Muscle of back (tissue), 11 donors: ENCODE results near the gene RAD51. TPM values are rescaled to one million over a fixed set of nuclear protein-coding genes. Genes with fewer than 3 reads are reported as not detected.

ENCODE experiments used
- DNase-seq, 3 donors: peaks; one replicate each; pipeline versions ENCODE4 v3.0.0 to v3.0.0-alpha.2; 2013
- polyA plus RNA-seq, 10 donors: library from polyadenylated mRNA; unstranded; fragments of 120-200 nt; gene quantifications; one replicate each; pipeline ENCODE4 v1.2.1, GENCODE V29; 2013; ENCODE audit not compliant: insufficient read length in 10 of 10

The RAD51 gene
- polyA plus RNA-seq, 10 donors: 6.4 to 16.4 (median 8.8) TPM

DNA sequence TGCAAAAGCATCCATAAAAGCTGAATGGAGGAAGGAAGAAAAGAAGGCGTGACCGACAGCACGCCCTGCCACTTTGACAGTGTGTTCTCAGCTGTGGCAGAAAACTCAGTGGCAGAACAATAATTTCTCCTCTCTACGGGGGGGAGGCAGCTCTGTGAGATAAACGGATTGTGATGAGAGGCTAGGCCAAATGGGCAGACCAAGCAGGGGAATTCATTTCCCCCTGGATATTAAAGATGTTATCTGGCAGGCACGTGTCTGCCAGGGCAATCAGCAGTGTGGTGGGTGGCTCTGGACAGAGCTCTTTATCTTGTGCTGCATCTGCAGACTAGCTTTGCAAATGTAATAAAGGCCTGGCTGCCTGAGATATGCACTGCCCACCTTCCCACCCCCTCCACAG is 62.0 kb downstream of the RAD51 start:
- no peak for DNase-seq

DNA sequence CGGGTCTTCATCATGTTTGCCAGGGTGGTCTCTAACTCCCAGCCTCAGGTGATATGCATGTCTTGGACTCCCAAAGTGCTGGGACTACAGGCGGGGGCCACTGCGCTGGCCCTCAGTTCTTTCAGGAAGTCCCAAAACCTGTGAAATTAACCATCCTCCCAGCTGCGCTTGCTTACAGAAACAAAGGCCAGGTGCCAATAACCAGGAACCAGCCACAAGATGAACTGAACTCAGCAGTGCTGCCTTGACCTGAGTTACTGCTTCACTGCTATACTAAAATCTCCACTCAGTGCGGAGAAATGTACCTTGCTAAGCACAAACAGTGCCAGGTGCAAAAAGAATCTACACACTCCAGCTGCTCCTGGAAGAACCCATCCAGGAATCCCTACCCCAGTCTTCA is 65.0 kb downstream of the RAD51 start:
- no peak for DNase-seq

DNA sequence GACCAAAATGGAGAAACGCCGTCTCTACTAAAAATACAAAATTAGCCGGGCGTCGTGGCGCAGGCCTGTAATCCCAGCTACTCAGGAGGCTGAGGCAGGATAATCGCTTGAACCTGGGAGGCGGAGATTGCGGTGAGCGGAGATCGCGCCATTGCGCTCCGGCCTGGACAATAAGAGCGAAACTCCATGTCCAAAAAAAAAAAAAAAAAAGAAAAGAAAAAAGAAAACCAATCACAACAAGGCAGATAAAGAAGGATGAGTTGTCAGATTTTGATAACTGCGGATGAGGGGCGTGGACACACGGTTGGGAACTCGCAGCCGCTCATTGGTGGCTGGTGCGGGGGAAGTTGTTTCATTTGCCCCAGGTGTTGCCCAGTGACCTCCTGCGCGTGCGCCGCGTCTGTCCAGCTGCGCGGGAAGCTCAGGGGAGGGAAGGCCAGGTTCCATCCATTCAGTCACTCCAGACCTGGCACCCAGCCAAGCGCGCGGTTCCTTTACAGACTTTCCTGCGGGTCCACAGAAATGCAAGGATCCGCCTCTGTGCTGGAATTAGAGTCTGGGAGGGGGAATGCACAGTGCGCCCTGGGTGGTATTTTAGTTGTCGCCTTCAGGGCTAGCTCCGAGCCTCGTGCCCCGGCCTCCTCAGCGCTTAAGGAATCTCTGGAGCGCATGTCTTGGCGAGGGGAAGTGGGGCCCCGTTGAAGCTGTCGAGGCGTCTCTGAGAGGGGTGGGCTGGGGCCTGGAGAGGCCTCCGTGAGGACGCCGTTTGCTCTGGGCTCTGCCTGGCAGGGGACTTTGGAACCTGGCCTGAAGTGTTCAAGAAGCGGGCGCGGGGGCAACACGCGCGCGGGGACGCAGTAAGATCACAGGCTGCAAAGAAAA is 68.2 kb downstream of the RAD51 start:
- DNase-seq: peak; percentile 55 to 91 (median 73)

DNA sequence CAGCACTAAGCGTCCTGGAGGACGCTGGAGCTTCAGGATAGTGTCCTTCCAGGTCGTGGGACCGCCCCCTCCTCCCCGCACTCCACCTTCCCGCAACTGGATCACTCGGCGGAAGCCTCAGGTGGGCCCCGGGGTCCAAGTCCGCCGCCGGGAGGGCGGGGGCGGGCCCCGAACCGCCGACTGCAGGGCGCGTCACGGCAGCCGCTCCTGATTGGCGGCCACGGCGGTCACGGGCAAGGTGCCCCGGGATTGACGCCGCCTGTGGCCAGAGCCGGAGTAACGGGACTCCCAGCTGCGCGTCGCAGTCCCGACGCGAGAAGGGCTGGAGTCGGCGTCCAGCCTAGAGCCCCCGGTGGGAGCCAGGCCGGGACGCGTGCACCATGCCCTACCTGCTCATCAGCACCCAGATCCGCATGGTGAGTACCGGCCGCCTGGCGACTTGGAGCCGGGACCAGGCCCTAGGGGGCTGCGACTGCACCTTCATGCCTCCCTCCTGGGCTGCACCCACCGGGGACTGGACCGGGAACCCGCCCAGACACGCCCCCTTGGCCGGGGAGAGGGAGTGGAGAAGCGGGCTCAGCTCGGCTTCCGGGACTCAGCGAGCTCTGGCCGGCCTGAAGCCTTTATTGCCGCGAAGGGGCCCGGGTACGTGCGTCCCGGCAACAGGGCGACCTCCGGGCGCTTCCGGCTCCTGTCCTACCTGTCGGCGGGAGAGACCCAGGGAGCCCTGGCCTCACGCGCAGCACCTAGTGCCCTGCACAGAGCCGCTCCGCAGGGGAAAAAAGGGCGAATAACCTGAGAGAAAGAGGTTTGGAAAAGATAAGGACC is 69.0 kb downstream of the RAD51 start, which contains the start of gene GCHFR:
Gene GCHFR, plus strand, starts transcription at position 268 of the 828 bp plus-strand sequence. Its CDS starts 113 bp downstream, at position 381.
- DNase-seq: peak in 2 of 3 donors; percentile 69 to 92

DNA sequence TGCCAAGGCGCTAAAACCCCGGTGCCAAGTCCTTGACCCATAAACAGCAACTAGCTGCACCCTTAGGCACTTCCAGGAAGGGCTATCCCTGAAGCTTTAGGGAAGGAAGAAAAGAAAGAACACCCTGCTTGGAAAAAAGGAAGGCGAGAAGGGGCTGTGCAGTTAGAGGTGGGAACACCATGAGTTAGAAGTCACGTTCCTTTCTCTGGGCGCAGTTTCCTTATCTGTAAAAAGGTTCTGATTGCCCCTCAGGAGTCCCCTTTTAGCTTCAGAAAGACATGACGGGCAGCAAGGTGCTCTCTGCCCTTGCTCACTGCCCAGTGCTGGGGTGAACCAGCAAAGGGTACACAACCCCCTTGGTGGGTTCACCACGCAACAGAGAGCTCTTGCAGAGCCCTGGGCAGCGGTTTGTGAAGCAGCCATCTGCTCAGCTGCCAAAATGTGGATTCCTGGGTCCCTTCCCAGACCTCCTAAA is 69.7 kb downstream of the RAD51 start:
- DNase-seq: no peak

DNA sequence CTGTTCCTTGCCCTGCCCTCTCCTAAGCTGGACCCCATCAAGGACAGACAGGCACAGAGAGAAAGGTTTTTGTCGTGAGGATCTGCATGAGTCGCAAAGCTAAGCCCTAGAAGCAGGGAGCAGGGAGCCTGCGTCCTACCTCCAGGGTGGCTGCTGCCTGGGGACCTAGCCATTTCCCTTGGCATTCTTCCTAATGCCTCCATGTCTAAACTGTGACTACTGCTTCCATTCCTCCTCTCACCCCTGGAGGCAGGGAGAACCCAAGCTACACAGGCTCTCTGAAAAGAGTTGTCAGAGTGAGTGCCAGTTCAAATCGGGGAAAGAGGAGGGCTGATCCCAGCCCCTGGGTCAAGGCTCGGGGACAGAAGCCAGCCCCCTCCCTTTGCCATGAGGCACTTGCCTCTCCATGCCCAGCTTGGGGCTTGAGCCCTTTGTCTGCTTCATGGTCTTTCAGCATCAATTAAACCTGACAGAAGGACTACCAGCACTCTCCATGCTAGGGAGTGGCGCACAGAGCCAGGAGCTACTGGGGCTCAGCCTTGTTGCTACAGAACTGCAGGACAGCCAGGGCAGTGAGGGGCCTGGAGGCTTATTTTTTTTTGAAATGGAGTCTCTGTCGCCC is 71.3 kb downstream of the RAD51 start:
- no peak for DNase-seq

DNA sequence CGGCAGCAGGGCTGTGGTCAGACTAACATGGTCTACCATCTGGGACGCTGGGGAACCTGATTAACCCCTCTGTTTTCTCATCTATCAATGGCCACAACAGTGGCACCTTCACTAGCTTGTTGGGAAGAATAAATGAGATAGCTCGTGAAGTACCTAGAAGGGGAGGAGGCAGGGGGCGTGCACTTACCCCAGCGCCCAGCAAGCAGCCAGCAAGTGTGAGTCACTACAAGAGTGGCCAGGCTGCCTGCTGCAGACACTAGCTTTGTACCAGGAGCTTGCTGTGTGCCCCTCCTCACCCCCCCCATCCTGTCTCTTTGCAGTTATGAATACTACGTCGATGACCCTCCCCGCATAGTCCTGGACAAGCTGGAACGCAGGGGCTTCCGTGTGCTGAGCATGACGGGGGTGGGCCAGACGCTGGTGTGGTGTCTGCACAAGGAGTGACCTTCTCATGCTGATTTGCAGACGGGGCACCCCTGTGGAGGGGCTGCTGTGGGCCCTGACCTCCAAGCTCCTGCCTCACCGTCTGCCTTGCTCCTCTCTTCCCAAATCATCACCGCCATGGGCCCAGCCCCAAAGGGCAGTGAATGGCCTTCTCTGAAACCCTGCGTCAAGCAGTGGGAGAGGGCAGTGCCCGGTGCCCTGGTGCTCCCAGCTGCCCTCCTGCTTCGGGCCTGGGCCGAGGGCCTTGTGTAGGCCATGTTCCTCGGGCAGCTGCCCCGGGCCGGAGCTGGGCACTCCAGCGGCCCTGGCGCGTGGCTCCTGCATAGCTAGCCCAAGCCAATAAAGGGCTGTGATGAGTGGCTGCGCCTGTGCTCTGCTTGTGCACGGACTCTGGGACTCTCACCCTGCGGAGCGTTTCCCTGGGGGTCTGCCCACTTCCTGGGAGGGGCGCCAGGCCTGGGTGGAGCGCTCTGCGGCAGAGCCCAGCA is 72.2 kb downstream of the RAD51 start:
- DNase-seq: no peak

DNA sequence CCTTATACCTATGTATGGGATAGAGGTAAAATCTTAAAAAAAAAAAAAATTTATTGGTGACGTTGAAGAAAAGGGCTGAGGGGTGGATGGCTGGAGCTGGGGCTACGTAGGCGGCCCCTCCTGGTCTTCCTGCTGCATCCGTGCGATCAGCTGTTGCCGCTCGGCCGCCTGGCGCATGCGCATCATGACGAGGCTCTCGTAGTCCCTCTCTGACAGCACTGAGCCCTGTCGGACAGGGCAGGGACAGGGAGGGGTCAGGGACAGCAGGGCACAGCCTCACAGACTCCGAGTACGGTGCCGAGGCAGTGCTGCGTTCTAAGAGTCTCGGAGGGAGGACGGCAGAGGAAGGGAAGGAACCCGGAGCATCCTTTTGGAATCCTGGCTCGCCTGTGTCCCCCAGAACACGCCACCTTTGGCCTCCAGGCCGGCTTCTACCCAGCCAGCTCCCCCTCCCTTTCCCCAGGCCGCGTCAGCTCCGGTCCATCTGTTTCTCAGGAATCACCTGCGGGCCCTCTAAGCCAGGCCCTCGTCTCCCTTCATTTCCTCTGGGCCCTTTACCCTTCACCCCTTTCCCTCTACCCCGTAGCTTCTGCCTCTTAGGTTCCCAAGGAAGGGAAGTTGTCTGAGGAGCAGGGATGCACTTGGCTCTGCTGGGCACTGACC is 73.0 kb downstream of the RAD51 start:
- DNase-seq: no peak

DNA sequence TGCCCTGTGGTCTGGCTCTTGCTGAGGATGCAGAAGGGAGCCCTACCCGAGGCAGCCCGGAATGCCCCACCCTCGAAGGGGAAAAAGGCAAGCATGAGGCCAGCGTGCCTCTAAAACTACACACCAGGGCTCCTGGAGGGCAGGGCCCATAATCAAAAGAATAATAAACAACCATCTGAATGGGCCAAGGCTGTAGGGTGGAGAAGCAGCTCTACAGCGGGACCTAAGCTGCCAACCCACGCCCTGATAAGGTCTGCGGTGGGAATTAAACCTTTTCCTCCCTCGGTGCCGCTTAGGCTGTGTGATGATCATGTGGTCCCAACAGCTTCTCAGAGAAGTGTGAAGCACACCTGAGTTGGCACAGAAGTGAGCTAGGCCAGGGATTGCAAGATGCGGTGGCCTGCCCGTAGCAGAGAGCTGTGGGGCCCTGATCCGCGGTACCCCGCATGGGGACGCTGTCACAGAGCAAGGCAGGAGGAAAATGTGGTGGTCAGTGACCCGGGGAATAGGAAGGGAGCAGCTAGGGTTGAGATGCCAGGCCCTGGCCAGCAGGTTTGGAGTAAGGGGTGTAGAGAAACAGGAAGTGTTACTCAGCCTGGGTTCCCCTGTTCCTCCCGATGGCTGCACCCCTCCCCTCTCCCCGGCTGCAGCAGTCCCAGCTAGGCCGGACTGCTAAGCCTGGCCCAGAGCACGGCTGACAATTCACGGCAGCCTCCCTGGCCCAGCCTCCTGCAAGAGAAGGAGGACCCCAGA is 73.7 kb downstream of the RAD51 start:
- DNase-seq: no peak

DNA sequence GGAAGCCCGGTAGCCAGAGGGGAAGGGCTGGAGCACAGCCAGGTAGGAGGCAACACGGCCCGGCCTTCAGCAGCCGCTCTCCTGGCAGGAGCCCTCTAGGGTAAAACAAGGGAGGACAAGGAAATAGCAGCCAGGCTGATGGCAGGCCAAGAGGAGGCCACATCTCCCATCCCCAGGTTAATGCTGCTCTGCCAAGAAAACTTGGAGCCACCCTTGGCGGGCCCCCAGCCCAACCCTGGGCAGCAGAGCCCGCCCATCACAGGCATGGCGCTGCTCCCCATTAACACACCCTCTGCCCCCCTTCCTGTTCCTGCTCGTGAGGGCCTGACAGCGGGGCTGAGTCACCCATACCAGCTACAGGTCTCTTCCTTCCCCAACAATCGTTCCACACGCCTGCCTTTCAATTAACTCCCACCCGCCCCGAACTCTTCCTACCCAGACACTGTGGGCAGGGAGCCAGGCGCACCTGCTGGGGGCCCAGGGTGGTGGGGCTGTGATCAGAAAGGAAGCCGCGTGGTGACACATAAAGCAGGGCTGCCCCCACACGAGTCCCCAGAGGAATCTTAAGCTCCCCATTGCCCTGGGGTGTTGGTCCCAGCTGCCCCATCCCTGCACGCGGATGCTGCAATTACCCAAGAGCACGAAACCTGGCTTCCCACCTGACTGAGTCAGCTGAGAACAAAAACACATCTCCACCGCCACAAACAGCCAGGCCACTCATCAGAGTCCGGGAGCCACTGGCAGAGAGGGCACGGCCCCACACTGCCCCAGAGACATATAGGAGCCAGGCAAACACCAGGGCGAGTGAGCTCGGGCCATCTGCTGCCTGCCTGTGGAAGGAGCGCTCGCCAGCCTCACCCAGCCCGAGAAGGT is 74.5 kb downstream of the RAD51 start, which contains the start of gene C15orf62:
Gene C15orf62, plus strand, starts transcription at position 707 of the 873 bp plus-strand sequence. CDS start 516 bp downstream, outside the sequence.
- DNase-seq: peak in 1 of 3 donors; percentile 45

DNA sequence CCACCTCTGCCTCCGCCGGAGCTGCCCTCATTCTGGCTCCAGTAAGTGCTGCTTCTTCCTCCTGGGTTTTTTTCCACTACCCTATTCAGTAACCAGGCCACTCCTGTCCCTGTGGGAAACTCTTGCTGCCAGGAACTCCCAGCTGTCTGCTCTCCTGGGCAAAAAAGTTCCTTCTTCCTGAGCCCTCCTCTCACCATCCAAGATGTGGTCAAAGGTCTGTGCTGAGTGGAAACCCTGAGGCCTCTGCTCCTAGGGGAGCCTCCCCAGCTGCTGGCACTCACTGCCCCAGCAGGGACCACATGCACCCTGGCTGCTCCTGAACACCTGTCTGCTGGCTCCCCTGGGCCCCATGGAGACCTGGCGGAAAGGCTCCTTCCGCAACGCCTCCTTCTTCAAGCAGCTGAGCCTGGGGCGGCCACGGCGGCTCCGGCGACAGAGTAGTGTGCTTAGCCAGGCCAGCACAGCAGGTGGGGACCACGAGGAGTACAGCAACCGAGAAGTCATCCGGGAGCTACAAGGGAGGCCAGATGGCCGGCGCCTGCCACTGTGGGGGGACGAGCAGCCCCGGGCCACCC is 75.3 kb downstream of the RAD51 start:
- DNase-seq: peak in 1 of 3 donors; percentile 51

DNA sequence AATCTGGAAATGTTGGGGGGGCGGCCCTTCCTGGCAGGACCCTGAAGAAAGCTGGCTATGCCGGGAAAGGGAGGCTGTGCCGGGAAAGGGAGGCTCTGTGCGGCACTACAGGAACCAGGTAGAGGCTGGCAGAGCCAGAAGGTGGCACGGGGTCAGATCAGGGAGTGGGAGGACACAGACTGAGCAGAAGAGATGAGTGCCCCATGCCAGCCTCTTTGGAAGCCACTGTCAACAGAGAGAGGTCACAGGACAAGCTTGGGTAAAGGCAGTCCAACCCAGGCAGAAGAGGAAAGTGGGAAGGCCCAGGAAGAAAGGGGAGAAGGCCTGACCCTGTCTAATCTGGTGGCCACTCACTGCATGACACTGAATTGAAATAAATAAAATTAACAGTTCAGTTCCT is 76.3 kb downstream of the RAD51 start:
- no peak for DNase-seq

DNA sequence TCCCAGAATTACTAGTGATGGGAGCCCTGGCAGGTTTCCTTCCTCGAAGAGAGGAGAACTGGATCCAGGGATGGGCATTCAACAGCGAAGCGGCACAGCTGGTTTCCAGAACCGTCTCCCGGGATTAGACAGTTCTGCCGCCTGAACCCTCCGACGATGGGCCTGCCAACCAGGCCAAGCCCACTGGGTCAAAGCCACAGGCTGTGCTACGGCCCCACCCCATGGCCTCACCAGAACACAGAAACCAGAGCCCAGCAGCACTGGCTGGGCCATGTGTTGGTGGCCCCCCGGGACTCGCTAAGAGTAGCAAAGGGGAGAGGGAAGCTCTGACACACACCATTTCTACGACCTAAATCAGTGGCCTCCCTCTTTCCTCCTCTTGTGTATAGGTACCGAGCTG is 77.0 kb downstream of the RAD51 start:
- DNase-seq: no peak

DNA sequence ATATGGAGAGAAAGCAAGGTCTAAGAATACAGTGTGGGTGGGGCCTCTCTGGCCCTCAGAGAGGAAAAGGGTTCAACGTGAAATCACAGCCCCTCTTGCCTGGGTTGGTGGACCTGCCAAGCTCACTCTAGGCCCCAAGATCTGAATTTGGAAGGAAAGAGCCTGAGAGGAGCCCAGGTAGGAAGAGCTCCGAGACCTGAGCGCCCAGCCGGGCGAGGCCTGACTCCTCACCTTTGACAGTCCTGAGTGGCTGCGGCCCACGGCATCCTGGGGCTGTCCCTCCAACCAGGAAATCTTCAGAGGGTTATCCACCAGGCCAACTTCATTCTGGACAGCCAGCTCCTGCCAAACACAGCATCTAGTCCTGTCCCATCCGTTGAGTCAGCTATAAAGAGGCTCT is 78.5 kb downstream of the RAD51 start:
- no peak for DNase-seq

DNA sequence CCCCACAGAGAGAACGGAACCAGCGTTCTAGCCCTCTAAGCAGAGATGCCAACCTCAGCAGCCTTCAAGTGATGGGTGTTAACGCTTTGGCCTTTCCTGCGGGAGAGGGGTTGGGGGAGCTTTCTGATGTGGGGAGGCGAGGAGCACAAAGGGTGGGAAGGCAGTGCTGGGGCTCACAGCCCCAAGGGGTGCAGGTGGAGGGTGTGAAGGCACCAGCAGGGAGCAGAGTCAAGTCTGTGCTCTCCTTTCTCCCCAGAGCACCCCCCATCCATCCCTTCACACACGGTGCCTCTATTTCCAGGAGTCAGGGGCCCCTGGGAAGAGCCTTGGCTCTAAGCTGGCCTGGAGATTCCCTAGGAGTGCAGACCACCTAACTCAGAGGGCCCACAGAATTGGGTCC is 78.9 kb downstream of the RAD51 start:
- DNase-seq: no peak

DNA sequence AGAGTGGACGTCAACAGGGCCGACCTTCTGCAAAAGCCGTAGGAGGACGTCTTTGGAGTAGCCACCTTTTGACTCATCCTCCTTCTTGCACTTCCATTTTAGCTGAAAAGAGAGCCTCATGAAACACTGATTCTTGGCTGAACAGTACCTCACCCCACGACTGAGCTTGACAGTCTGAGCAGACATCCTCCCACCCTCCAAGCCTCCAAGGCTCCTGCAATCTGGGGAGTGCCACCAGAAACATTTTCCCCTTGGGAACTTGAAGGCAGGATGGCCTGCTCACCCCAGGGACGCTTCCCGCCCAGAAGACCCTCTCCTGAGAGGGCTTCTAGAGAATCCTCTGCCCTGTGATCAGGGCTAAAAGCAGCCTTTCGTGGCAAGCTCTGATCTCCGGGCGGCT is 80.0 kb downstream of the RAD51 start:
- no peak for DNase-seq

DNA sequence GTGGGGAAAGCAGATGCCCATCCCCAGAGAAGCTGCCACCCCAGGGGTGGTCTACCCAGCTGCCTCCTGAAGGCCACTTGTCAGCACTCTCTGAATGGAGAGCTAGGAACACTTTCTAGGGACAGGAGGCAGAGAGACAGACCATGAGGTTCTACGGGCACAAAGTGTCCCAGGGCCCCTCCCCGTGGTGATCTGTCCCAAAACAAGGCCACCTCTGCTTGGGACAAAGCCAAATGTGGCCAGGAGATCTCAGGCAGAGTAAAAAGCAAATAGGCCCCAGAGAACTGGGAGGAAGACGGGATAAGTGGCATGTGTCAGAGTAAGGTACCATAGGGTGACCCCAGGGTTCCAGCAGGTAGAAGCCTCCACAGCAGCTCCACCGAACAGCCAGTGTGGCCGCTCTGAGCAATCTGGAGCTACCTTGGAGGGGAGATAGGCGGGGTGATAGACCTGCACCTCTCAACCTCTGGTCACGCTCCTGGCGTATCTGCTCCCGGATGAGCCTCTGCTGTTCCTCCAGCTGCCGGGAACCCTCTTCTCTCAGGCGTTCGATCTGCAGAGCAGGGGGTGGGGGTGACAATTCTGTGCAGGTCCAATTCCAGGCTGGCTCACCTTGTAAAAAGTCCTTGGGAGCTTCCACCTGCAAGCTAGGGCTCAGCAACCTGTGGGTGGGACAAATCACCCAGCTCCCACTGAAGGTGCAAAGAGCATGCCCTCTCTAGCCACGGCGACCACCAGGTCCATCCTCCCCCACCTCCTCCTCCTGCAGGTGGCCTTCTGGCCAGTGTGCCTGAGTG is 81.0 kb downstream of the RAD51 start:
- DNase-seq: no peak
